Left ventricle myocardium superior (tissue), 1 donor: ENCODE measurements around the gene C4orf51. TPM values are rescaled to one million over a fixed set of nuclear protein-coding genes. Genes with fewer than 3 reads are reported as not detected.

Source experiments
- total RNA-seq: library from RNA; stranded (reverse); fragmentation: NEBNext Ultra II Directional; extraction: Animal tissue kit (Norgen Biotek cat#: 25700); gene quantifications from one replicate; pipeline ENCODE4 v1.2.1, GENCODE V29; 2021
- donor health status: DM: no; HTN: yes; CAD: no; lungs with severe emphysema.

The C4orf51 gene
- total RNA-seq, 1 donor from 2014 or later, result not detected

Other genes with a start within 250 kb of the C4orf51 start
- gene SMAD1, start 198.3 kb upstream of the C4orf51 start, total RNA-seq, result 12.5 TPM
- gene MMAA, start 60.8 kb upstream of the C4orf51 start, total RNA-seq, result 8.6 TPM